Measurements from ENCODE around the gene KLHDC9. TPM values are rescaled to one million over a fixed set of nuclear protein-coding genes. Genes with fewer than 3 reads are reported as not detected.

KLHDC9 gene
- polyA plus RNA-seq, 2 of the 4 experiments (the other 2 are of a cell fraction): 1.2 to 3.6 TPM

GRCh38 chr1:161089251-161089924 is 8.8 kb upstream of the KLHDC9 start, which contains the start of gene NECTIN4:
Gene NECTIN4 (minus strand): TSS chr1:161089558. CDS start chr1:161089296, 262 bp downstream.
- no peak for ATAC-seq
- H3K4me2 ChIP-seq: no peak within 1 kb of the TSS
- 91% methylated on average over 19 of the region's 22 CpGs for WGBS (ENCODE audit: missing lambda C conversion rate)
- ChIA-PET CTCF (interaction anchor here (0.6 to 12.7 kb wide), 5 partner anchors 8 to 219 kb away, joined by 3 to 167 read pairs (median 5); partner anchors contain the start of genes ARHGAP30 and KLHDC9), POLR2A (no interaction called here)
- DNase-seq (ENCODE audit: low read depth in 1 of 2, low spot score in 1 of 2): no peak
- H3K4me1 ChIP-seq: peaks cover 51% of the 10 kb centered on the region
- FAIRE-seq: no peak
- no peak within 1 kb of the TSS for H3K4me3 ChIP-seq
- TF ChIP-seq HOXA7 (CRISPR knock-in tag; IDR thresholded peaks at IDR 0.05): no peak
- TF ChIP-seq FOSL2 (IDR thresholded peaks at IDR 0.05): no peak
- TF ChIP-seq FOSL2 (CRISPR knock-in tag; IDR thresholded peaks at IDR 0.05): no peak
- no peak for TF ChIP-seq EHMT2 (IDR thresholded peaks at IDR 0.05; ENCODE audit: low read depth)
- TF ChIP-seq RFX5 (IDR thresholded peaks at IDR 0.05): no peak
- TF ChIP-seq FOXS1 (CRISPR knock-in tag; IDR thresholded peaks at IDR 0.05): no peak
- TF ChIP-seq KDM1A (IDR thresholded peaks at IDR 0.05; ENCODE audit: low read depth): no peak
- no peak for TF ChIP-seq REST (IDR thresholded peaks at IDR 0.05)
- TF ChIP-seq BHLHE40 (IDR thresholded peaks at IDR 0.05; ENCODE audit: low read depth, low read length): no peak
- no peak for TF ChIP-seq ZFP36 (IDR thresholded peaks at IDR 0.05; ENCODE audit: borderline replicate concordance, partially characterized antibody)
- TF ChIP-seq ZC3H11A (IDR thresholded peaks at IDR 0.05): no peak
- no peak for TF ChIP-seq KDM5A (IDR thresholded peaks at IDR 0.05)
- TF ChIP-seq HEYL (CRISPR knock-in tag; IDR thresholded peaks at IDR 0.05): no peak
- peak within 1 kb of the TSS; percentile 62 to 78 for H3K27ac ChIP-seq
- H3K9me3 ChIP-seq: no peaks in the 10 kb centered on the region

GRCh38 chr1:161089938-161090337 is 8.2 kb upstream of the KLHDC9 start:
- 93% methylated on average over 5 of the region's 5 CpGs for WGBS (ENCODE audit: missing lambda C conversion rate)
- H3K9me3 ChIP-seq: no peaks in the 10 kb centered on the region
- FAIRE-seq (no peak), DNase-seq (ENCODE audit: low read depth in 1 of 2, low spot score in 1 of 2) (no peak), ATAC-seq (no peak)
- H3K27ac ChIP-seq: peak overlapping the region in 1 of 2 experiments; percentile 1; a peak in 1 of 6 replicates
- ChIA-PET CTCF (interaction anchor here (1.1 to 12.7 kb wide), 4 partner anchors 7 to 75 kb away, joined by 3 to 167 read pairs (median 40); partner anchors contain the start of genes ARHGAP30 and KLHDC9), POLR2A (no interaction called here)
- H3K4me2 ChIP-seq: no peak overlapping the region
- TF ChIP-seq HOXB13 (CRISPR knock-in tag; IDR thresholded peaks at IDR 0.05; ENCODE audit: low read depth) (no peak), SREBF2 (IDR thresholded peaks at IDR 0.05) (no peak), PBX3 (IDR thresholded peaks at IDR 0.05) (no peak), NR3C1 (IDR thresholded peaks at IDR 0.05) (no peak), RCOR1 (IDR thresholded peaks at IDR 0.05; ENCODE audit: low read depth, low read length) (no peak)
- no peak overlapping the region for H3K4me3 ChIP-seq
- H3K4me1 ChIP-seq: peaks cover 45% of the 10 kb centered on the region

- CTCF ChIA-PET: interaction anchor here (0.6 to 12.7 kb wide), 4 partner anchors 6 to 92 kb away, joined by 5 to 167 read pairs (median 40); partner anchors contain the start of genes ARHGAP30 and KLHDC9
- 77% methylated on average over 3 of the region's 3 CpGs for whole genome bisulfite sequencing (ENCODE audit: missing lambda C conversion rate)
- ATAC-seq (no peak), FAIRE-seq (no peak), DNase-seq (ENCODE audit: low read depth in 1 of 2, low spot score in 1 of 2) (no peak)
- H3K9me3 ChIP-seq: no peaks in the 10 kb centered on the region
- peaks cover 39% of the 10 kb centered on the region for H3K4me1 ChIP-seq
- H3K27ac ChIP-seq: peak overlapping the region in 1 of 2 experiments; percentile 1; a peak in 2 of 6 replicates
- no peak overlapping the region for H3K4me2 ChIP-seq
- no peak overlapping the region for H3K4me3 ChIP-seq
- POLR2A ChIA-PET: no interaction called here
- TF ChIP-seq ZC3H11A (IDR thresholded peaks at IDR 0.05) (no peak), RARB (CRISPR knock-in tag; IDR thresholded peaks at IDR 0.05) (no peak), MAFK (IDR thresholded peaks at IDR 0.05; ENCODE audit: partially characterized antibody) (no peak), NR3C1 (IDR thresholded peaks at IDR 0.05) (no peak), GATA3 (IDR thresholded peaks at IDR 0.05; ENCODE audit: borderline replicate concordance) (no peak), KDM5A (IDR thresholded peaks at IDR 0.05) (no peak), MYC (IDR thresholded peaks at IDR 0.05; ENCODE audit: borderline replicate concordance, low read length) (no peak), POLR2A (IDR thresholded peaks at IDR 0.05; ENCODE audit: low read length) (no peak), RFX5 (IDR thresholded peaks at IDR 0.05) (no peak), JUNB (IDR thresholded peaks at IDR 0.05) (no peak), SMC3 (IDR thresholded peaks at IDR 0.05) (no peak), MAX (IDR thresholded peaks at IDR 0.05) (no peak), PBX3 (IDR thresholded peaks at IDR 0.05) (no peak)
Measured at GRCh38 chr1:161090617-161091016, 7.5 kb upstream of the KLHDC9 start.

All from A549 (cell line).